ENCODE results near the gene SMTNL1. TPM values are rescaled to one million over a fixed set of nuclear protein-coding genes. Genes with fewer than 3 reads are reported as not detected.

The SMTNL1 gene
- total RNA-seq, 4 donors from 2014 or later, result not detected

DNA sequence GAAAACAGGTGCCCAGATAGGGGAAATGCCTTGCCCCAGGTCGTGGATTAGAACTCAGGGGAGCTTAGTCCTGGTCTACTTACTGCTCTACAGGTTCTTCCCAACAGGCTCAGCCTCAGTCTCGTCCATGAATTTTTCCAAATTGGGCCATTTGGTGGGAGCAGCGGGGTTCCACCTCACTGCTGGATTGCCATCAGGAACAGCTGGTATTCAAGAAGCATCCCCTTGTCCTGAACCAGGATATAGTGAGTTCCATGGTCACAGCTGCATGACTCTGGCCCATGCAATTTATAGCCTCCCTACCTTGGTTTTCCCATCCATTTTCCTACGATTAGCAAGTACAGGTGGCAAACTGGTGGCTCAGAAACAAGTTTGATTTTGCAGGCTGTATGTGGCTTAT lies 36.7 kb downstream of the SMTNL1 start:
- H3K4me3 ChIP-seq (replicated peaks in 1 of 3), result no peak overlapping the region
- no peaks in the 10 kb centered on the region for H3K9me3 ChIP-seq
- no peak for DNase-seq
- no peaks in the 10 kb centered on the region for H3K4me1 ChIP-seq
- H3K36me3 ChIP-seq, result no peaks in the 10 kb centered on the region
- H3K27ac ChIP-seq, result no peak overlapping the region
- H3K27me3 ChIP-seq, result no peaks in the 10 kb centered on the region
- WGBS, 2 donors, result 54 to 66% methylated on average over 4 of the region's 4 CpGs
- TF ChIP-seq POLR2A (IDR thresholded peaks at IDR 0.05), result no peak
- TF ChIP-seq, protein P1, sequence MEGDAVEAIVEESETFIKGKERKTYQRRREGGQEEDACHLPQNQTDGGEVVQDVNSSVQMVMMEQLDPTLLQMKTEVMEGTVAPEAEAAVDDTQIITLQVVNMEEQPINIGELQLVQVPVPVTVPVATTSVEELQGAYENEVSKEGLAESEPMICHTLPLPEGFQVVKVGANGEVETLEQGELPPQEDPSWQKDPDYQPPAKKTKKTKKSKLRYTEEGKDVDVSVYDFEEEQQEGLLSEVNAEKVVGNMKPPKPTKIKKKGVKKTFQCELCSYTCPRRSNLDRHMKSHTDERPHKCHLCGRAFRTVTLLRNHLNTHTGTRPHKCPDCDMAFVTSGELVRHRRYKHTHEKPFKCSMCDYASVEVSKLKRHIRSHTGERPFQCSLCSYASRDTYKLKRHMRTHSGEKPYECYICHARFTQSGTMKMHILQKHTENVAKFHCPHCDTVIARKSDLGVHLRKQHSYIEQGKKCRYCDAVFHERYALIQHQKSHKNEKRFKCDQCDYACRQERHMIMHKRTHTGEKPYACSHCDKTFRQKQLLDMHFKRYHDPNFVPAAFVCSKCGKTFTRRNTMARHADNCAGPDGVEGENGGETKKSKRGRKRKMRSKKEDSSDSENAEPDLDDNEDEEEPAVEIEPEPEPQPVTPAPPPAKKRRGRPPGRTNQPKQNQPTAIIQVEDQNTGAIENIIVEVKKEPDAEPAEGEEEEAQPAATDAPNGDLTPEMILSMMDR (IDR thresholded peaks at IDR 0.05), result no peak
- intact Hi-C loops (cut with DNase I), result no loop called here

- 79 to 84% methylated on average over 9 of the region's 9 CpGs for WGBS, 2 donors
- Histone ChIP-seq H3K27me3 (no peaks in the 10 kb centered on the region), H3K4me3 (replicated peaks in 1 of 3) (no peak overlapping the region), H3K4me1 (no peaks in the 10 kb centered on the region), H3K9me3 (no peaks in the 10 kb centered on the region), H3K36me3 (no peaks in the 10 kb centered on the region), H3K27ac (no peak overlapping the region)
- intact Hi-C loops (cut with DNase I), result no loop called here
- no peak for DNase-seq
- TF ChIP-seq, protein P1 (IDR thresholded peaks at IDR 0.05), result no peak
- TF ChIP-seq POLR2A (IDR thresholded peaks at IDR 0.05), result no peak
These were observed 46.9 kb downstream of the SMTNL1 start for GRCh38 chr11:57584341-57584740.

DNA sequence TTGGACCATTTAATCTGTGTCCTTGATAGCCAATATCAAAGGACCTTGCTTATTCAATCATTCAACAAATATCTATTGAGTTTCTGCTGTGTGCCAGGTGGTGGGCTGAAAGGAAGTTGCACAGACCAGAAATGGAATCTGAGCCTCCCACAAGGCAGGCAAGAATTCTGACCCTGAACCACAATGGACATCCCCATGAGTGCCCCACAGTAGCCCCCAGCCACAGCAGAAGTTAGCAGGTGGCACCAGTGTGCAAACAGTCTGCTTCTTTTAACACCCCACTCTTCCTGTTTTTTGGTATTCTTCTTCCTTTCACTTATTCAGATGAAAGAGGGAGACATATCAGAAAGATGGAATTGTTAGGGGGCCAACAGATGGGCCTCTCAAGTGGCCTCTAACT lies 47.9 kb downstream of the SMTNL1 start:
- Histone ChIP-seq H3K27me3 (no peaks in the 10 kb centered on the region), H3K4me1 (no peaks in the 10 kb centered on the region), H3K9me3 (no peaks in the 10 kb centered on the region), H3K27ac (no peak overlapping the region), H3K4me3 (replicated peaks in 1 of 3) (no peak overlapping the region), H3K36me3 (no peaks in the 10 kb centered on the region)
- intact Hi-C loops (cut with DNase I), result no loop called here
- no peak for DNase-seq
- TF ChIP-seq POLR2A (IDR thresholded peaks at IDR 0.05), result no peak
- TF ChIP-seq, protein P1 (IDR thresholded peaks at IDR 0.05), result no peak

GRCh38 chr11:57586711-57587245 lies 49.4 kb downstream of the SMTNL1 start:
- H3K36me3 ChIP-seq, result no peaks in the 10 kb centered on the region
- H3K4me3 ChIP-seq (replicated peaks in 1 of 3), result no peak overlapping the region
- intact Hi-C loops (cut with DNase I), result no loop called here
- no peak for DNase-seq
- no peak for TF ChIP-seq POLR2A (IDR thresholded peaks at IDR 0.05)
- TF ChIP-seq, protein P1 (IDR thresholded peaks at IDR 0.05), result no peak
- no peaks in the 10 kb centered on the region for H3K9me3 ChIP-seq
- WGBS, 2 donors, result 47 to 50% methylated on average over 2 of the region's 2 CpGs
- H3K27ac ChIP-seq, result no peak overlapping the region
- no peaks in the 10 kb centered on the region for H3K4me1 ChIP-seq
- no peaks in the 10 kb centered on the region for H3K27me3 ChIP-seq

DNA sequence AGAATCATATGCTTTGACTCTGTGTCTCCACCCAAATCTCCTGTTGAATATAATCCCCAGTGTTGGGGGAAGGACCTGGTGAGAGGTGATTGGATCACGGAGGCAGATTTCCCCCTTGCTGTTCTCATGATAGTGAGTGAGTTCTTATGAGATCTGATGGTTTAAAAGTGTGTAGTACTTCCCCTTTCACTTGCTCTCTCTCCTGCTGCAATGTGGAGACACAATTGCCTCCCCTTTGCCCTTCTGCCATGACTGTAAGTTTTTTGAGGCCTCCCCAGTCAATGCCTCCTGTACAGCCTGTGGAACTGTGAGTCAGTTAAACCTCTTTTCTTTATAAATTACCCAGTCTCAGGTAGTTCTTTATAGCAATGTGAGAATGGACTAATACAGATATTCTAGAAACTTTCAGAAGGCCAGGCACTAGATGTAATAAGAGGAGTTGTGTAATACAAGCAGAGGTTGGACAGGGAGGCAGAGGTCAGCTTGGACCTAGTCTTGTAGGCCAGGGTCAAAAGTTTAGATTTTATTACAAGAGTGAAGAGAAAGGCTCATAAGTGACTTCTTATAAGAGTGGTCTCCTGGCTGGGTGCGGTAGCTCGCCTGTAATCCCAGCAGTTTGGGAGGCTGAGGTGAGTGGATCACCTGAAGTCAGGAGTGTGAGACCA lies 50.8 kb downstream of the SMTNL1 start:
- WGBS, 2 donors, result 93% methylated on average over 3 of the region's 3 CpGs
- DNase-seq, result no peak
- no peak overlapping the region for H3K27ac ChIP-seq
- TF ChIP-seq, protein P1 (IDR thresholded peaks at IDR 0.05), result no peak
- TF ChIP-seq POLR2A (IDR thresholded peaks at IDR 0.05), result no peak
- no peak overlapping the region for H3K4me3 ChIP-seq (replicated peaks in 1 of 3)
- intact Hi-C loops (cut with DNase I), result no loop called here
- H3K27me3 ChIP-seq, result no peaks in the 10 kb centered on the region
- H3K36me3 ChIP-seq, result no peaks in the 10 kb centered on the region
- H3K4me1 ChIP-seq, result peaks cover 0 to under 1% of the 10 kb centered on the region in 2 donors
- H3K9me3 ChIP-seq, result no peaks in the 10 kb centered on the region

All from thyroid gland (tissue), 4 donors.